NCI-H2196 treated with DMSO at 0.1 percent for 48 hours (cell line): ENCODE results near the gene ABCC9.

ENCODE experiments used
- DNase-seq: peaks from one replicate; lab custom pipeline; 2025; ENCODE audit not compliant: unreplicated experiment; lab: John Stamatoyannopoulos, UW

Gene ABCC9

GRCh38 chr12:21940549-21941505 lies at the start of gene ABCC9:
Gene ABCC9, minus strand, starts transcription at chr12:21941426. Its CDS starts 4,752 bp downstream, at chr12:21936674.
- no peak for DNase-seq

DNA sequence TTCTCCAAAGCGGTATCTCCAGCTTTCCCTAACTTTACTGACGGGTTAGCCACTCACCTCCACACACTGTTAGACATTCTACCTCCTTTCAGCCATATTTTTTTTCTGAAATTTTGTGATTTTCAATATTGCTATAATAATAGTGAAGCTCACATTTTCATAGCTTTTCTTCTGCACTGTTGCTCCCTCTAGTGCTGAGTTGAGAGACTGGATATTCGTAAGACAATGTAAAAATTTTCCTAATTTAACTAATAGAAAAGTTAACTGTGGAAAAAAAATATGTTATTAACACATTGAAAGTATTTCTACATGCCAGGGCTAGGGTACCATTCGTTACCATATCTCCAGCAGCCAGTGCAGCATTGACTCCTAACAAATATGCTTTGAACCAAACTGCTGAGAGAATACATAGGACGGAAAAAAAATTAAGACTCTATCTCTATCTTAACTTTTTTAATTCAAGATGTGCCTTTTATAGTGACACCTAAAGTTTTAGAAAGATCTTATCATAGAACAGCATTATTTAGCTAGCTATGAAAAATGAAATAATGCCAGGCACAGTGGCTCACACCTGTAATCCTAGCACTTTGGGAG lies 48.7 kb upstream of the ABCC9 start:
- no peak for DNase-seq

DNA sequence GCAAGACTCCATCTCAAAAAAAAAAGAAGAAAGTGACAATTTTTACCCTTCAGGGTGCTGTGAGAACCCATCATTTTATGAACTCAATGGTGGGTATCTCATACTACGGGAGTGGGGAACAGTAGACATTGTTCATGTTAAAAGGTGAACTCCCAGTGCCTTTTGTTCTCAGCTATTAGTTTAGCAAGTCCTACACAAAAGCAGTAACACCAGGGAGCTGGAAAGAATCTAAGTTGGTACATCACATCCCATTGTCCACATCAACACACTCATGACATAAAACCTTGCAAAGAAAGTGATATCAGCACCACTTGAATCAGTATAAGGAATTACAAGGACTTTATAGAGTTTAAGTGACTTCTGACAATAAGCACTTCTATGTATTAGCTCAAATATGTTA lies 47.4 kb upstream of the ABCC9 start:
- no peak for DNase-seq

DNA sequence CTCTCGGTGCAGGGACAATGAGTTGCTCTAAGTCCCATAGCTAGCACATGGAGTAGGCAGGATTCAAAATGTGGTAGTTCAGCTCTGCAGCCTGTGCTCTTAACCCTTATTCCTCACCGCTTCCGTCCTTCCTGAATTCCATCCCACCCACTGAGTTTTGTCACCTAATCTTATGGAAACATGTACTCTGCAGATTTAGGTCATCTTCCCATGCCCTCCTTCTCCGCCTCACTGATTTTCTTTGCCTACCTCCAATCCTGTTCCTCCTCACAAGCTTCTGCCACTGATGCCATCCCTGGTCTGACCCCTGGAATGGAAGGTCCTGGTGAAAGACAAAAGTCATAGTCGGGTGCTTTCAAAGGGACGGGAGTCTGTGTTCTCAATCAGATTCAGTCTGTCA lies 46.5 kb upstream of the ABCC9 start:
- DNase-seq, result no peak

DNA sequence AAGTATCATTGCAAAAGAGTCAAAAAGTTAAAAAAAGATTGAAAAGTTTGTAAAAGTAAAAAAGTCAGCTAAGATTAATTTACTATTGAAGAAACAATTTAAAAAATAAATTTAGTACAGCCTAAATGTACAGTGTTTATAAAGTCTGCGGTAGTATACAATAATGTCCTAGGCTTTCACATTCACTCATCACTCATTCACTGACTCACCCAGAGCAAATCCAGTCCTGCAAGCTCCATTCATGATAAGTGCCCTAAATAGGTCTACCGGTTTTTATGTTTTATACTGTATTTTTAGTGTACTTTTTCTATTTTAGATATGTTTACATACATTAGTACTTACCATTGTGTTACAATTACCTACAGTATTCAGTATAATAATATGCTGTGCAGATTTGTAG lies 43.9 kb upstream of the ABCC9 start:
- no peak for DNase-seq

GRCh38 chr12:21984375-21984774 lies 43.1 kb upstream of the ABCC9 start:
- no peak for DNase-seq

- no peak for DNase-seq
Measured at GRCh38 chr12:21983095-21983494, 41.9 kb upstream of the ABCC9 start.

GRCh38 chr12:21980544-21980943 lies 39.3 kb upstream of the ABCC9 start:
- DNase-seq, result no peak

- DNase-seq, result no peak
Measured at GRCh38 chr12:21975293-21975692, 34.1 kb upstream of the ABCC9 start.

GRCh38 chr12:21973221-21973620 lies 32.0 kb upstream of the ABCC9 start:
- no peak for DNase-seq

GRCh38 chr12:21972055-21972454 lies 30.8 kb upstream of the ABCC9 start:
- no peak for DNase-seq

- DNase-seq, result no peak
Measured at GRCh38 chr12:21971344-21971743, 30.1 kb upstream of the ABCC9 start.

- DNase-seq, result no peak
Measured at GRCh38 chr12:21962821-21963220, 21.6 kb upstream of the ABCC9 start.

- no peak for DNase-seq
Measured at GRCh38 chr12:21962236-21962635, 21.0 kb upstream of the ABCC9 start.

DNA sequence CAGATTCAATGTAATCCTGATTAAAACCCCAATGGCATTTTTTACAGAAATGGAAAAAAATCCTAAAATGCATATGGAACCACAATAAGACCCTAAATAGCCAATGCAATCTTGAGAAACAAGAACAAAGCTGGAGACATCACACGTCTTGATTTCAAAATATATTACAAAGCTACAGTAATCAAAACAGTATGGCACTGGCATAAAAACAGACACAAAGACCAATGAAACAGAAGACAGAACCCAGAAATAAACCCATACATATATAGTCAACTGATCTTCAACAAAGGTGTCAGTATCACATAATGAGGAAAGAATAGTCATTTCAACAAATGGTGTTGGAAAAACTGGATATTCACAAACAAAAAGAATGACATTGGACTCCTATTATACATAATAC lies 9.4 kb upstream of the ABCC9 start:
- DNase-seq, result no peak

DNA sequence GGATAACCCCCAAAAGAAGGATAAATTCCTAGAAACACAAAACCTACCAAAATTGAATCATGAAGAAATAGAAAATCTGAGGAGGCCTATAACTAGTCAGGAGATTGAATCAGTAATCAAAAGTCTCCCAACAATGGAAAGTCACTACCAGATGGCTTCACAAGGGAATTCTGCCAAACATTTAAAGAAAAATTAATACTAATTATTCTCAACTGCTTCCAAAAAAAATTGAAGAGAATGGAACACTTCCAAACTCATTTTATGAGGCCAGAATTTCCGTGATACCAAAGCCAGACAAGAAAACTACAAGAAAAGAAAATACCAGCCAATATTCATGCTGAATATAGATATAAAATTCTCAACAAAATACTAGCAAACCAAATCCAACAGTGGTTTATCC lies 7.8 kb upstream of the ABCC9 start:
- DNase-seq, result no peak

- no peak for DNase-seq
Measured at GRCh38 chr12:21946983-21947382, 5.8 kb upstream of the ABCC9 start.

DNA sequence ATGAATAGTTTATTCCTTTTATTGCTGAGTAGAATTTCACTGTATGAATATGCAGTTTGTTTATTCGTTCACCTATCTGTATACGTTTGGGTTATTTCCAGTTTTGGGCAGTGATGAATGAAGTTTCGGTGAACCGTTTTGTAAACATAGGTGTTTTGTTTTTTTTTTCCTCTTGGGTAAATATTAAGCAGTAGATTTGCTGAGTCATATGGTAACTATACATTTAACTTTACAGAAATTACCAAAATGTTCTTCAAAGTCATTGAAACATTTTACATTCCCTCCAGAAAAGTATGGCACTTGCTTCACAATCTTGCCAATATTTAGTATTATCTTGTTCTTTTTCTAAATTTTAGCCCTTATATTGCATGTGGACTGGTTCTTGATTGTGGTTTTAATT lies 3.8 kb upstream of the ABCC9 start:
- DNase-seq, result no peak

DNA sequence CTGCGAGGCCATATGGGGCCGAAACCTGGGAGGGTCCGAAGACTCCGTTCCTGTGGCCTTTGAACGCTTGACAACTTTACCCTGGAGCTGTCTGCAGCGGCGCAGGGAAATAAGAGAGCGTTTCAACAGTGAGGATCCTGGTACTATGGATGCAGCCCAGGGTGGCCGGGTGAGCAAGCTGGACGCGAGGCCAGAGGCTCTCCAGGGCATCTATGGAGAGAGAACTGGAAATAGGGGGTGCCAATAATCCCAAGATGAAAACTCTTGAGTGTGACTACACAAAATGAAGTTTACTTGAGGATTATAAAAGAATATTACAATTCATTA lies 1.1 kb upstream of the ABCC9 start:
- DNase-seq, result no peak

DNA sequence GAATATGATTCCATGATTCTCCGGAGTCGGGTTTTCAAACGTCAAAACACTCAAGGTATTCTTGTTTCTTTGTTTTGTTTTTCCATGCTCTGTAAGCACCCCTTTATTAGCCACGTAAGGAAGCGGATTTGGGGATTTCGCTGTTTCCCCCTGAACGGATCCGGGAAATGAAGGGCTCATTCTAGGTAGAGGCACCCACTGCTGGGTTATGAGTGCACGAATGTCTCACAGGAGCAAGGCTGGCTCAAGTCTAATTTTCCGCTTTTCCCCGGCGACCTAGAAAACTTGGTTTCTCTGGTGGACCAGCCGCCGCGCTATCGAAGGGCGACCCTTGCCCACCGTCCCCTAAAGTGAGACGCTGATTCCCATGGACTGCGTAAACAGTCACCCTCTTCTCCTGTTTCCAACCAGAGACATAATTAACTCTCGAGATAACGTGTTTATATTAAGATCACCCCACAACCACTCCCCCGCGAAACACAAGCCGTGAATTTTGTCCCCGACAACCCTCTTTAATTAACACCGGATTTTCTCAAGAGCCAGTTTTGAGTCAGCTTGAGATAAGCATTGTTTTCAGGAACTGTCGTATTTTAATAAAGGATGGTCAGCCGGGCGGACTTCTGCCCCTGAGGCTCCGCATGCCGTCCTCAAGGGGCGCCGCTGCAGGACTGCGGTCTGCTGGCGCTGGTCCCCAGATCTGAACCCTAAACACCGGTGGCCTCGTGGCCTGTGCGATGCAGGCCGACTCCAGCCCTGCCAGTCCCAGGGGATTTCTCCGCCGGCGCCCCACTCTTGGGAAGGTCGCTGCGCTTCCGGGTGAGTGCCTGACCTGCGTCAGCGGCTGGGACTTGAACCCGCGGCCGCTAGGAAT lies 515 bp upstream of the ABCC9 start:
- DNase-seq, result no peak

DNA sequence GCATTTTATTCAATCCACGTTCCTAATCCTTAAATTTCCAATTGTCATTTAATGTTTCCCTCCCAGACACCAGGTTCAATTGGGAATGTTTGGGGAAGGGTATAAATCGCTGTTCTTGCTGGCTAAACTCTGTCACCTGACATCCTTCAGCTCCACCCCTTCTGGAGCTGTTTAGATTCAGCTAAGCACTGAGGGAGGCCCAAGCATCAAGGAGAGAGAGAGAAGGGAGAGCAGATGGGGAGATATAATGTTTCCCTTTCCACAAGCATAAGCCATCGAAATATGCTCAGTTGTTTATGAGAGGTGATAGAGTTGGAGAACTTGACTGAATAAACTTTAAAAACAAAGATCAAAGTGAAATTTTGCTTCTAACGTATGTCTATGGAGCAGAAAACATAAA lies 1.8 kb downstream of the ABCC9 start:
- DNase-seq, result no peak

DNA sequence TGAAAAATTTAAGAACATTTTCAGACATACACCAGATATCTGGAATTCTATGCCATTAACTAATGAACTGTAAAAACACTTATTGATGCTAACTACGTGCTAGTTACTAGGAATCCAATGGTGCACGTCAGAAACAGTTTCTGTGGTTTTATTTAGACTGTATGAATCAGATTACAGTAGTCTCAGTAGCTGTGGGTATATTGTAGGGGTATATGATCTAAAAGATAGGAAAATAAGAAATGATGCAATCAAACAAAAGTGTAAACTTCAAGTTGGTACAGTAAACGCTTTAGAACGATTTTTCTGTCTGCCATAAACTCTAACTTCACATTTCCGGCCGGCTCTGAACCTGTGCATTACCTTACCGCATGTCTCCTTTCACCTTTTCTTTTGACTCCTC lies 2.3 kb downstream of the ABCC9 start:
- no peak for DNase-seq
